ENCODE measurements around the gene SEMG1.

SEMG1 gene

DNA sequence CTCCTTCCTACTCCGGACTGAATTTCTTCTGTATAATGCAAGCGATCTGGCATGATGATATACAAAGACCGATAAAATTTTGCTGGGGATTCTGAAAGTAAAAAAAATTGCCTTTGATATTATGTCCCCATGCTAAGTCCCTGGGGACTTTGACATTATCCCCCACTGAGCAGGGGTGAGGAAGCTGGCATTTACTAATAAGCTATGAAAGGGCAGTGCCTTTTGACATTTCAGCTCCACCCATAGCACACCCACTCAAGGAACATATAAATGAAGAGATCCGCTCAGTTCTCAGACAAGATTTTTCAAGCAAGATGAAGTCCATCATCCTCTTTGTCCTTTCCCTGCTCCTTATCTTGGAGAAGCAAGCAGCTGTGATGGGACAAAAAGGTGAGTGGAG is 14.2 kb downstream of the SEMG1 start, which contains the start of gene SEMG2:
SEMG2 (plus strand) TSS at position 298 of the 400 bp plus-strand sequence; CDS start at position 315, 17 bp downstream.
- no peak for DNase-seq (ENCODE audit: low spot score)

DNA sequence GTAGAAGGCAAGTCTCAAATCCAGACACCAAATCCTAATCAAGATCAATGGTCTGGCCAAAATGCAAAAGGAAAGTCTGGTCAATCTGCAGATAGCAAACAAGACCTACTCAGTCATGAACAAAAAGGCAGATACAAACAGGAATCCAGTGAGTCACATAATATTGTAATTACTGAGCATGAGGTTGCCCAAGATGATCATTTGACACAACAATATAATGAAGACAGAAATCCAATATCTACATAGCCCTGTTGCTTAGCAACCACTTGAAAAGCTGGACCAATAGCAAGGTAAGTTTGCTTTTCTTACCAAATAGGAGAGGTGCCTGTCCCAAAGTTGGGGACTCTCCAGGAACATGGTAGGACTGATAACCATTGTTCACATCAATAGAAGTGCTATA is 16.3 kb downstream of the SEMG1 start:
- DNase-seq (ENCODE audit: low spot score): no peak

DNA sequence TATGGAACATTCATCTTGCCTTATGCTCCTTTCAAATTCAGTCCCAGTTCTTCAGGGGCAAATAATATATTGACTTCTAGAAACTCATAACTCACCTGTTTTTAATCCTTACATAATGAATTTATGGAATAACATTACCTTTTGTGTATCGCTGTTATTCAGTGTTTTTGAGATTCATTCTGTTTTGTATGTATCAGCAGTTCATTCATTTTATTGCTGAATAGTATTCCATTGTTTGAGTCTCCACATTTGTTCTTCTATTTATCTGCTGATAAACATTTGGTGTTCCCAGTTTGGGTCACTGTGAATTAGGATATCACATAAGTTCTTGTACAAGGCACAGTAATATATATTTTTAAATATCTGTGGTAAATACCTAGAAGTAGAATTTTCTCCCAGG is 19.5 kb downstream of the SEMG1 start:
- DNase-seq (ENCODE audit: low spot score): no peak

DNA sequence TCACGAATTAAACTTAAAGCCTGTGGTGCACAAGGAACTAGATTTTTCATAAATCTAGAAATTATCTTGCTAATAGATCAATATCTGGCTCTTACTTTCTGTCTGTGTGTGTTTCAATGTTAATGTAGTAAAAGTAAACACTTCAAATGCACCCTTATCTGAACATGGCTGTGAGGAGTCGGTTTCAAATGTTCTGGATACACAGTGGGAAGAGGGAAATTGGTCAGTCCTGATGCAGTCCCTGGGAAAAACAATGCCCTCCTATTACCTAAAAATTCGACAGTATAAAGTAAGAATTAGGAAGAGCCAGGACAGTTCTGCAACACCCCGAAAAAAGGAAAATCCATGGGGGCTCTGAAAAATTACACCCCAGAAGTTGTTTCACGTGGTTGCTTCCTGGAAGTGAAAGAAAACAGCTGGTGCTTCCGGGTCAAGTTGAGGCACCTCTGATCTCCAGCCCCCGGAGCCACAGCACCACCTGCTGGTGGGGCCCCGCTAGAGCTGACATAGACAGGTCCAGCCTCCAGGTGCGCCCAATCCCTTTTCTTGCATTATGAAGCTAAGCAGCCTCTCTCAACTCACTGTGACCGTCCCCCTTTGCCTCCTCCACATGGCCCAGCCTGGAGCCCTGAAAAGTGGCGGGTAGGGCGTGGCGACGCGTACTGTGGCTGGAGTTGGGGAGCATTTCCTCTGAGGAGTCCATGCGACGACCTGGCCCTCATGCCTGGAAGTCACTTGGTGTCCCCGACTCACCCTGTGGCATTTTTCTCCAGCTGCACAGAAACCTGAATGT is 22.6 kb downstream of the SEMG1 start:
- no peak for DNase-seq (ENCODE audit: low spot score)

DNA sequence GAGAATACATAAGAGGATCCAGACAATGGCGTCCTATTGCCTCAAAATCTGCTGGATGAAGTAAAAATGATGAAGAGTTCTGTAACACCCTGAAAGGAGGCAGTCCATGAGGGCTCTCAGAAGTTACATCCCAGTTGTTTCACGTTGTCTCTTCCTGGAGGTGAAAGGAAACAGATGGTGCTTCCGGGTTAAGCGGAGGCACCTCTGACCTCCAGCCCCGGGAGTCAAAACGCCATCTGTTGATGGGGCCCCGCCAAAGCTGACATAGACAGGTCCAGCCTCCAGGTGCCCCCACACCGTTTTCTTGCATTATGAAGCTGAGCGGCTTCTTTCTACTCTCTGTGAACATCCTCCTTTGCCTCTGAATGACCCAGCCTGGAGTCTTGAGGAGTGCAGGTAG is 23.8 kb downstream of the SEMG1 start:
- DNase-seq (ENCODE audit: low spot score): no peak

DNA sequence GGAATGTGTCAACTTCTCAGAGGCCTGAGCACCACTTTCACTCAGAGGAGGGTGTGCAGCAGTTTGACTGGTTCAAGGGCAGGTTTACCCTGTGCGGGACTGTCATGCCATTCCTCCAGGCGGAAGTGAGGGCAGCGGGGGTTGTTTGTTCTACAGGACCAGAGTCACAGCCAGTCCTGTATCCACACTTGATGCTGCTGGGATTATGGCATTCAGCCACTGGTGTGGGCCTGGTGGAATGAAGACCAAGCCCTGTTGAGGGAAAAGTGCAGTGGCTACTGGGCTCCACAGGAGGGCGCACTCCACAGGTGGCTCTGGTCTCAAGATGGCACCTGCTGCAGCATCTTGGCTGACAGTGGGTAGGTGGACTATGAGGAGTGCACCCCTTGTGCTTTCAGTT is 29.2 kb downstream of the SEMG1 start:
- DNase-seq (ENCODE audit: low spot score): no peak

DNA sequence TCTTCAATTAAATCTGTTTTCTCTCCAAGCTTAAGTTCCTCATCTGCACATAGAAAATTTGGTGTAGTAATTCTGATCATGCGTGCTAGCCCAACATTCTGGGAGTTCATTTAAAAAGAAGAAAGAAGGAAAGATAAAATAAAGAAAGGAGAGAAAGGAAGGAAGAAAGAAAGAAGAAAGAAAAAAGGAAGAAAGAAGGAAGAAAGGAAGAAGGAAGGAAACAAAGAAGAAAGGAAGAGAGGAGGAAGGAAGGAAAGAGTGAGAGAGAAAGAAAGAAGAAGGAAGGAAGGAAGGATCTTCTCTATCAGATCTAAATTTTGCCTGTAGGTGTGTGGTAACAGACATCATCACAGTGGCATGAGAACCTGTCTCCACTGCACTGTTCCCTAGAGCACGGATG is 31.3 kb downstream of the SEMG1 start:
- no peak for DNase-seq (ENCODE audit: low spot score)

DNA sequence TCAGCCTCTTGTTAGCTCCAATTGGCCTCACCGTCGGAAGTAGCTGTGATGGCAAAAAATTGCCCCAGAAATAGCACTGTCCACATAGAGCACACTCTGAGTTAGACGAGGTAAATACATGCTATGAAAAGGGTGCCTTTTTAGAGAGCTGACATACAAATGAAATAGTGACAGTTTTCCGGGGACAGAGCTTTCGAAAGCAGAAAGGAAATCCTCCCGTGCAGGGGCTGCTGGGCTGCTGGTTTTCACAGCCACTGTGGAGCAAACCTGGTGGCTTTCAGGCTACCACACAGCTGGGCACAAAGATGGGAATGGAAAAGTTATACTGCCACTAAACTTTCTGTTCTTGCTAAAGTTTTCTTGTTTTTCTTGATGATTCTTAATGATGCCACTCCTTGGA is 39.3 kb downstream of the SEMG1 start:
- DNase-seq (ENCODE audit: low spot score): no peak

DNA sequence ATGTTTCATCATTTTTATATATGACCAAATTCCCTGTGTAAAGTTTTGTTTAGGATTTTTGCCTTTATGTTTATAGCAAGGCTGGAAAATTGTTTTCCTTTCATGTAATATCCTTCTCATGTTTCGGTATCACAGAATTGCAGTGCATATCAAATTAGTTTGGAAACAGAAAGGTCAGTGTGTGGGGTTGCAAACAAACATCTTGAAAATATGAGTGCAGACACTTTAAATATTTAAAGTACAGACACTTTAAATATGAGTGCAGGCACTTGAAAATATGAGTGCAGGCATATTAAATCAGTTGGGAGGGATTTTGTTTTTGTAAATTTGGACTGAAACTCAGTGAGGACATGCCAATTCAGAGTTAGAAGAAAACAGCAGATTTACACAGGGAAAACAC is 41.0 kb downstream of the SEMG1 start:
- no peak for DNase-seq (ENCODE audit: low spot score)

DNA sequence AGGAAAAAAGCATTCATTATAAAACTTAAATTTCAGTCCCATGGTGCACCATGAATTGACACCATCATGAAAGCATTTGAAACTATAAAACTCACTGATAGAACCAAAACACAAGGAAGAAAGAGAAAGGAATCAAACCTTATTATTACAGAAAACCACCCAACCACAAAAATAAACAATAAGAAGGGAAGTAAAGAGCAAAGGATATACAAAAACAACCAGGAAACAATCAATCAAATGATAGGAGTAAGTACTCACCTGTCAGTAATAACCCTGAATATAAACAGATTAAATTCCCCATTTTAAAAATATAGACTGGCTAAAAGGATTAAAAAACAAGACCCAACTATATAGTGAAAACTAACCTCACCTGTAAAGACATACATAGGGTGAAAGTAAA is 41.8 kb downstream of the SEMG1 start:
- no peak for DNase-seq (ENCODE audit: low spot score)

DNA sequence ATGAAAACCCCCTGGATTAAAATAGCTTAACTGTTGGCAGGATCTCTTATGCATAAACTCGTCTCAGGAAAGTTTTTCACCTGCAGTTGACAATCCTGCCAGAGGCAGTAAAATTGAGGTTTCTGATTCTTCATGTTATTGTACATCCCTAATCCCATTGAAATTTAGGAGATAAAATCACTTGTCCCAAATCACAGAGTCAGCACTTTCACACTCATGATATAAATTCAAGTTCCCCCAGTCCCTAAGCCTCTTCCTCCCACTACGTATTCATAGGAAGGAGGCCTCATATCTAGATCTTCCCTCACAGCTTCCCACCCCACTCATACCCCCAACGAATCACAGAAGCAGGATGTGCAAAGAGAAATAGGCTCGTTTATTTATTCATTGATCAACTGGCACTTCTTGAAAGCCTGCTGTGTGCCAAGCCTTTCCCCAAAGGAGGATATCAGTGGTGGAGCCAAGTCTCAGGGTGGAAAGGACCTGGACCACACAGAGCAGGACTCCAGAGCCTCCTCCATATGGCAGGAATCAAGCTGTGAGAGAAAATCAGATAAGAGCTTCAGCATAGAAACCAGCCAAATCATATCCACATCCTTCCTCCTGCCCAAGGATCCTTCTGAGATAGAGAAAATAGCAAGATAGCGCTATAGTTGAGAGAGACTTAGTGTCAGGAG is 45.2 kb downstream of the SEMG1 start:
- DNase-seq (ENCODE audit: low spot score): no peak

DNA sequence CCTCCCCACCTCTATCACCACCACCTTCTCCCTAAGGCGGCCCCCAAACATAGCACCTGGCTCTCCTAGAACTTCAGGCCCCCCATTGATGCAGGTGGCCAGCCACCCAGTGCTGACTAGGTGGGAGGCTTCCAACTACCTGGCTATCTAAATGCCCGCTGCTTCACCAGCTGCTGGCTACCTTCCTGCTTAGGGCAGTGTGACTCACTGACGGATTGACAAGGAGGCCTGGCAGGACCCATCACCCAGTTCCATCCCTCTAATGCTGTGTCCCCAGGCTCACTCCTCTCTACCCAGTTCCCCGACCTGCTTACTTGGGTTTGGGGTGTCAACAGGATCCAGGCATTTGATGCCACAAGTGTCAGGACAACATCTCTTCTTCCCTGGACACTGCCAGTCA is 46.4 kb downstream of the SEMG1 start:
- no peak for DNase-seq (ENCODE audit: low spot score)

DNA sequence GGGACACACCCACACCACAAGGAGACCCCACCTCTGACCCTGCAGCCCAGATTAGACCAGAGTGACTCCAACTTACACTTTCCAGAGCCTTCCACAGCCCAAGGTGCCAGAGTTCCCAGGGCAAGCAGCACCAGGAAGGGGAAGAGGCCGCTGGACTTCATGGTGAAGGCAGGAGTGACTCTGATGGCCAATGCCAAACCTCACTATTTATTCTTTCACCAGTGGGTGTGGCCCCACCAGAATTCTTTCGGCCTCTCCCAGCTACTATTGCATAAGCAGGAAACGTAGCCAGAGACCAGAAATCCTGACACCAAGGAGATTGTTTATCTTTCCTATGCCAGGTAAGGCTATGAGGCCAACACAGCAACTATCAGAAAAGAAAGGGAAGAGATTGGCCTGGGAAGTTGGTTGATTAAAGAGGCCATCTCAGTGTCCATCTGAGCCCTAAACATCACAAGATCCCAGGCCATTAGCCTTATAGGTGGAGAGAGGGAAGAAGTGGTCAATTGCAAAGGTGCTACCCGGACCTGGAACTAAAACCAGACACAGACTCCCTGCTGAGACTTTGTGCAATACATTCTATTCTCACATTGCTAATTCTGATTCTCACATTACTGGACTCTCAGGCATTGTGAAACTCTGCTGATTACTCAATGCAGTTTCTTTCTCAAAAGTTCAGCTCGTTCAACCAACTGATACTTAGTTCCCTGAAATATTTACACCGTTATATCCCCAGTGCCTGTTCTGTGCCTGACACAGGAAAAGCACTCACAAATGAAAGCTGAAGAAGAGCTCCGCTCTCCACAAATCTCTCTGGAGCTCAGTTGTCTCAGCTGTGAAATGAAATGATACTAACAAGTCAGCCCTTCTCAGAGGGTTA is 47.8 kb downstream of the SEMG1 start, which contains the start of gene SLPI:
SLPI (minus strand) TSS at position 182 of the 880 bp plus-strand sequence; CDS start at position 161, 21 bp downstream.
- no peak for DNase-seq (ENCODE audit: low spot score)

DNA sequence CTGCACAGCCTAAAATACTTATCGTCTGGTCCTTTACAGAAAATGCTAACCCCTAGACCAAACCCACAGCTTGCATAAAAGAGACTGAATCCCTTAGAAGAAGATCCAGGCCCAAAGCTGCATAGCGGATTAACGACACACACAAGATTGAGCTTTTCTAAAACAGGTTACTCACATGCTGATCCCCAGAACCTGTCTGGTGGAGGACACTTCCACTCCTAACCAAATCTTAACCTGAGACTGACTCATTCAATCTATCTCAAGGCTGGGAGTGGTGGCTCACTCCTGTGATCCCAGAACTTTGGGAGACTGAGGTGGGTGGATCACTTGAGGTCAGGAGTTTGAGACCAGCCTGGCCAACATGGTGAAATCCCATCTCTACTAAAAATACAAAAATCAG is 50.3 kb downstream of the SEMG1 start:
- no peak for DNase-seq (ENCODE audit: low spot score)

DNA sequence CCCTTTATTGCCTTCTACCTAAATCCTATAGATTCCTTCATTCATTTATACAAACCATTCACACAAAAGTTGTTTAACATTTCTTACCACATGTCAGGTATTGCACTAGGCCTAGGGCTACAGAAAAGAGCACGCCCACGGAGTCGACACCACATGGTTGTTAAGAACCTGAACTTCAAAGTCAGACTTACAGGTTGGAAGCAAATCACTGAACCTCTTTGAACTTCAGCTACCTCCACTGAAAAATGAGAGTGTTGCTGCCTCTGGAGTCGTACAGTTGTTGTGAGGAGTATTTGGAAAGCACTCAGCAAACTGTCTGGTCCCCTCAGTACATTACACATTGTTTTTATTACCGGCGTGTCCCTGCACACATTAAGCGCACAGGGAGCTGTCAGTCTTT is 50.9 kb downstream of the SEMG1 start:
- no peak for DNase-seq (ENCODE audit: low spot score)

DNA sequence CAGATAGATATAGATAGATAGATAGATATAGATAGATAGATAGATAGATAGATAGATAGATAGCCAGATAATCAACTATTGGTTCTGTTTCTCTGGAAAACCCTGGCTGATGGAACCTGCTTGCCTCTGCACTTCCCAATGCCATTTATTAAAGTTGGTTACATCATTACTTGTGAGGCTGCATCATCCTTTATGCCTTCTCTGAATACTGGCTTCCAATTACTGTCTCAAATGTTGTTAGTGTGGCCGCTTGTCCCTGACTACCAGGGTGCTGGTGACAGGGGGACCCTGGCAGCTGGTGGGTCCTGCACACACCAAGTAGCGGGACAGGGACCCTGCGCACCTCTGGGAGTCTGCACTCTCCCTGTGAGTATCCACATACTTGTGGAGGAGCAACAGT is 51.4 kb downstream of the SEMG1 start:
- DNase-seq (ENCODE audit: low spot score): no peak

DNA sequence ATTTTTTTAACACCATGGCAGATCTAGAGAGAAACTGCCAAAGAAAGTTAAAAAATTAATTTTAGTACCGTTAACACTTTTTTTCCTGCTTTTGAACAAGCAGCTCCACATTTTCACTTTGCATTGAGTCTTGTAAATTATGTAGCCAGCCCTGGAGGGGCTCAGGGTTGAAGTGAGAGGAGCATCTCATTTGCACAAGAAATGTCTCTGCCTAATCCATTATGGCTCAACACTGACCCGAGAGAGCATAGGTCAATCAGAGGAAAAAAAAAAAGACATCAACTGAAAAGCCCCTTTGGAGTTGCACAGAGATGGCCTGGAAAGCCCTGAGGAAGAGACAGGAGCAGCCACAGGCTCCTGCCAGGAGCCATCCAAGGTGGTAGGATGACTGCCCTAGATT is 51.8 kb downstream of the SEMG1 start:
- no peak for DNase-seq (ENCODE audit: low spot score)
